COLO668 (cell line): ENCODE measurements around the gene KHDC1.
"Not testable (repeated sequence)": the region's sequence is repeated elsewhere in the genome, so short reads cannot be mapped to it uniquely, and the experiment has no call there.

Experiments used
- DNase-seq: peaks from one replicate; lab custom pipeline; 2025; ENCODE audit not compliant: unreplicated experiment; lab: John Stamatoyannopoulos, UW

Gene KHDC1, protein sequence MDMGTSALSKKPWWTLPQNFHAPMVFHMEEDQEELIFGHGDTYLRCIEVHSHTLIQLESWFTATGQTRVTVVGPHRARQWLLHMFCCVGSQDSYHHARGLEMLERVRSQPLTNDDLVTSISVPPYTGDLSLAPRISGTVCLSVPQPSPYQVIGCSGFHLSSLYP

DNA sequence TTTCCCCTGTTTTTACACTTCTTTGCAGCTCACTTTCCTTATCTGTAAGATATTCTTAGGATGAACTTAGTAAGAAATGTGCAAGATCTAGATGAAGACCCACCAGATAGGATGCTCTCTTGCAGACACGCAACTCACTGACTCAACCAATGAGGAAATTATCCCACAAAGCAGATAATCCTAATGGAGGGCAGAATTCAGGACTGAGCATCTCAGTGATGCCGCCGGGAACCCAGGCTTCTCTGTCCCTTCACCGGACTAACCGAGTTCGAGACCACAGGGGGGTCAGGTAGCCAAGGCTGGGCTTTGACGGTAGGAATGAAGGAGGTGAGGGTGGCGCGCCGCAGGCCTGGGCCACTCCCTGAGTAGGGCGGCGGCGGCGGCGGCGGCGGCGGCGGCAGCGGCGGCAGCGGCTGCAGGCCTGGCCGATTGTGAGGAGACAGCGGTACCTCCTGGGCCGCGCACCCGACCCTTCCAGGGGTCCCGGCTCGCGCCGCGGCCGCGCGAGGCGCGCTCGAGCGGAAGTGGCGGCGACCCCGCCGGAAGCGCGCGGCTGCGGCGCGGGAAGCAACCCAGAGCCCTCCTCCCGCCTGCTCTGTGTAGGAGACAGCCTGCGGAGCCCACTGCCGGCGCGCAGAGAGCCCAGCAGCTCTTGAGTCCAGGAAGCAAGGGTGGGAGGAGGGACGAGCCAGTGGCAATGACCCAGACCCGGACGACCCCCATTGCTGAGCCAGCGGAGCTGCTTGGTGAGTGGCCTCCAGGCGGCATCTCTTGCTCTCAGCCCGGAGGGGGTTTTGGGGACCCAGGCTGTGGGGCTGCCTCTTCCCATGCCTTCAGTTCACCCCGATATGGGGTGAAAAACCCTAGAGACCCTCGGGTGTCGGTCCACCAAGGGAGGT, at the start of gene KHDC1:
KHDC1 (minus strand) TSS at position 526 of the 899 bp plus-strand sequence. CDS start 20,679 bp downstream, outside the sequence.
- DNase-seq = peak; percentile 70

- not testable (repeated sequence) for DNase-seq
Measured at GRCh38 chr6:73310503-73310845, 47.5 kb upstream of the KHDC1 start.

GRCh38 chr6:73309785-73310502, 46.9 kb upstream of the KHDC1 start:
- peak; percentile 78 for DNase-seq

- no peak for DNase-seq
Measured at GRCh38 chr6:73309535-73309784, 46.5 kb upstream of the KHDC1 start.

DNA sequence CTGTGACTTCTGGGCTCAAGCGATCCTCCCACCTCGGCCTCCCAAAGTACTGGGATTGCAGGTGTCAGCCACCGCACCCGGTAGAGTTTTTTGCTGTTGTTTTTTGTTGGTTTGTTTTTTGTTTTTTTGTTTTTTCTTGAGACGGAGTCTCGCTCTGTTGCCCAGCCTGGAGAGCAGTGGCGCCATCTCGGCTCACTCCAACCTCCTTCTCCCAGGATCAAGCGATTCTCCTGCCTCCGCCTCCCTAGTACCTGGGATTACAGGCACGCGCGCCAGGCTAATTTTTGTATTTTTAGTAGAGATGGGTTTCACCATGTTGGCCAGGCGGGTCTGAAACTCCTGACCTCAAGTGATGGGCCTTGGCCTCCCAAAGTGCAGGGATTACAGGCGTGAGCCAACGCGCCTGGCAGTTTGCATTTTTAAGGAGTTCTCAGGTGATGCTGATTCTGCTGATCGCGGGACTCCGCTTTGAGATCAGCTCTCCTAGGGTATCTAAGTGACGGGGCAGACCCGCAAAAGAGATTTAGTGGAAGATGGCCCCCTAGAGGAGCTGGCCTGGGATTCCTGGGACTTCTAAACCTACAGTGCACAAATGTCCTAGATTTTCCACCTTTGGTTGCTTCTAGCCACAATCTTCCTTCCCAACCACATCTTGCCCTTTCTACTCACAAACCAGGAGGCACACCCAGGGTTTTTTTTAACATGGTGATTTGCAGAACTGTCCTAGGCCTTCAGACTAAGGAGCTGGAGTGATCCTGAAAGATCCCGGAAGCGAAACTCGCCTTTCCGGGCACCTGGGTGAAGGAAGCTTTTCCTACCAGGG, 45.9 kb upstream of the KHDC1 start:
- peak; percentile 52 for DNase-seq

DNA sequence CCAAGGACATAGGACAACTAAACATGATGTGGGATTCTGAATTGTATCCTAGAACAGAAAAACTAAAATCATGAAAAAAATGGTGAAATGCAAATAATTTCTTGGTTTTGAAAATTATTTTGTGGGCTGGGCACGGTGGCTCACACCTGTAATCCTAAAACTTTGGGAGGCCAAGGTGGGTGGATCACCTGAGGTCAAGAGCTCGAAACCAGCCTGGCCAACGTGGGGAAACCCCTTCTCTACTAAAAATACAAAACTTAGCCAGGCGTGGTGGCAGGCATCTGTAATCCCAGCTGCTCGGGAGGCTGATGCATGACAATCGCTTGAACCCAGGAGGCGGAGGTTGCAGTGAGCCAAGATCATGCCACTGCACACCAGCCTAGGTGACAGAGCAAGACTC, 40.8 kb upstream of the KHDC1 start:
- DNase-seq = not testable (repeated sequence)

- no peak for DNase-seq
Measured at GRCh38 chr6:73302339-73302738, 39.3 kb upstream of the KHDC1 start.

GRCh38 chr6:73299151-73299971, 36.4 kb upstream of the KHDC1 start:
- DNase-seq = no peak

DNA sequence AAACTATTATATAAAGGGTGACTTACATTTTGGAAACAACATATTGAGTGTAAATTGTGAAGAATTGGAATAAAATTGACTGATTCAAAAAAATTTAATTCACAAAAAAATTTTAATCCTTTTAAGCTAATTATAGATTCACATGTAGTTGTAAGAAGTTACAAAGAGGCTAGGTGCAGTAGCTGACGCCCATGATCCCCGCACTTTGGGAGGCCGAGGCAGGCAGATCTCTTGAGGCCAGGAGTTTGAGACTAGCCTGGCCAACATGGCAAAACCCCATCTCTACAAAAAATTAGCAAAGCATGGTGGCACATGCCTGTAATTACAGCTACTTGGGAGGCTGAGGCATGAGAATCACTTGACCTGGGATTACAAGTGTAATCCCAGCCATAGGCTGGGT, 30.3 kb upstream of the KHDC1 start:
- DNase-seq = no peak

DNA sequence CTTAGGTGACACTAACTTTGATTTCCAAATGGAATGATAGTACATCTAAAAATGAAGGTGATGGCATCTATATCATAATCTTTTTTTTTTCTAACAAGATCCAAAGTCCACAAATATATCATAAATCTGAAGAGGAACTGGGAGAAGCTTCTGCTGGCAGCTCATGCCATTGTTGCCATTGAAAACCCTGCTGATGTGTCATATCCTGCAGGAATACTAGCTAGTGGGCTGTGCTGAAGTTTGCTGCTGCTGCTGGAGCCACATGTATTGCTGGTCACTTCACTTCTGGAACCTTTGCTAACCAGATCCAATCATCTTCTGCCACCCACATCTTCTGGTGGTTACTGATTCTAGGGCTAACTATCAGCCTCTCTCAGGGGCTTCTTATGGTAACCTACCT, 27.4 kb upstream of the KHDC1 start:
- DNase-seq = no peak

DNA sequence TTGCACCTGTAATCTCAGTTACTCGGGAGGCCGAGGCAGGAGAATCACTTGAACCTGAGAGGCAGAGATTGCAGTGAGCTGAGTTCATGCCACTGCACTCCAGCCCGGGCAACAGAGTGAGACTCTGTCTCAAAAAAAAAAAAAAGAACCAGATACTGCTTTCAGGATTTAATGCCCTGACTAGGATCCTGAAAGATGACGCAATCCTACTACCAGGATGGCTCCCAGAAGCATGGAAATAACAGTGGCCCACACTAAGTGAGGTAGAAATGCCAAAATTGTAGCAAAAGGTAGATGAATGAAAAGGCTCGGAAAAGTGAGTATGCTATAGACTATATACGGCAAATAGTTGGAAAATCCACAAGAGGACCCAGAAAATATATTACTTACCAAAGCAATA, 23.8 kb upstream of the KHDC1 start:
- no peak for DNase-seq

DNA sequence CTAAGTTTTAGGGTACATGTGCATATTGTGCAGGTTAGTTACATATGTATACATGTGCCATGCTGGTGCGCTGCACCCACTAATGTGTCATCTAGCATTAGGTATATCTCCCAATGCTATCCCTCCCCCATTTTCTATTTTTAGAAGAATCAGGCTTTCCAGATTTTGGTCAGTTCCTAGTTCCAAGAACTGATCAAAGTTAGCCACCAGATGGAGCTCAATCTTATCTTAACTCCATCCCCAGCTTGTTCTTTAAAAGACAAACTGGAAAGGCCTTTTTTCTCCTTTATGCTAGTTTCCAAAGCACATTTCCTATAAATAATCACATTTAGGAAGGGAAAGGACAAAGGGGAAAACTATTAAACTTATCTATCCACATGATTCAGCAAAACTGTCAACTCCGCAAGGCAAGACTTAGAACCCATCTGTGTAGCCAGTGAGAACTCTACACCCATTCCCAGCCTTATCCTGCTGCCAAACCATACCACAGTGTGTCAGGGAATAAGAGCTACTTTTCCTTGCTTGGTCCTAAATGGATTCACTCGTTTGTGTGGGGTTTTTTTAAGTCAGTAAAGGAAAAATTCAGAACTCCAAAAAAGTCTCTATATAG, 22.8 kb upstream of the KHDC1 start:
- DNase-seq = no peak

- DNase-seq = no peak
Measured at GRCh38 chr6:73282871-73283270, 19.9 kb upstream of the KHDC1 start.

- not testable (repeated sequence) for DNase-seq
Measured at GRCh38 chr6:73281684-73282083, 18.7 kb upstream of the KHDC1 start.

- DNase-seq = not testable (repeated sequence)
Measured at GRCh38 chr6:73269296-73269695, 6.3 kb upstream of the KHDC1 start.

GRCh38 chr6:73268896-73269295, 5.9 kb upstream of the KHDC1 start:
- DNase-seq = not testable (repeated sequence)

DNA sequence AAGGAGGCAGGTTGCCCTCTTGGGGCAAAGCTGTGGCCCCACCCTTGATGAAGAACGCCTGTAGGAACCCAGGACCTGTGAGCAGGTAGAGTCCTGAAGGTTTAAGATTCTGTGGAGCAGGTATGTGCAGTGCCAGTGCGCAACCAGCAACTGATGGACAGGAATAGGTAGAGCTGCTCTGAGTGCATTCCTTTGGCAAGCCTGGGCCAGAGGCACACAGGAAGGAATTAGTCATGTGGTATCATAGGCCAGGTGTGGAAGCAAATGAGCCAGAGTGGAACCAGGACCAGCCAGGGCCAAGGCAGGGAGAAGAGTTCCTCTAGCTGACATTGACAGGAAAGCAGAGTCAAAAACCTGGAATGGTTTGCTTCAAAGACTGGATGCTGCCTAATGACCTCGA, 1.4 kb upstream of the KHDC1 start:
- peak; percentile 17 for DNase-seq

GRCh38 chr6:73263570-73263909, 544 bp upstream of the KHDC1 start:
- no peak for DNase-seq

- no peak for DNase-seq
Measured at GRCh38 chr6:73258721-73259120, 4.3 kb downstream of the KHDC1 start.

GRCh38 chr6:73254323-73254722, 8.7 kb downstream of the KHDC1 start:
- DNase-seq = not testable (repeated sequence)
